ENCODE data around the gene POLD2.
"Not testable (repeated sequence)": the region's sequence is repeated elsewhere in the genome, so short reads cannot be mapped to it uniquely, and the experiment has no call there.

POLD2 gene

GRCh38 chr7:44123190-44124003, at the start of gene POLD2:
POLD2 (minus strand) TSS chr7:44123548; CDS start chr7:44122053, 1,495 bp downstream.
- peak; percentile 98 for DNase-seq (ENCODE audit: low read depth)

- DNase-seq (ENCODE audit: low read depth) = no peak
Observed at GRCh38 chr7:44172803-44173424, 49.6 kb upstream of the POLD2 start.

- DNase-seq (ENCODE audit: low read depth) = no peak
Observed at GRCh38 chr7:44172352-44172751, 49.0 kb upstream of the POLD2 start.

GRCh38 chr7:44171901-44172300, 48.6 kb upstream of the POLD2 start:
- not testable (repeated sequence) for DNase-seq (ENCODE audit: low read depth)

- DNase-seq (ENCODE audit: low read depth) = no peak
Observed at GRCh38 chr7:44167920-44168319, 44.6 kb upstream of the POLD2 start.

DNA sequence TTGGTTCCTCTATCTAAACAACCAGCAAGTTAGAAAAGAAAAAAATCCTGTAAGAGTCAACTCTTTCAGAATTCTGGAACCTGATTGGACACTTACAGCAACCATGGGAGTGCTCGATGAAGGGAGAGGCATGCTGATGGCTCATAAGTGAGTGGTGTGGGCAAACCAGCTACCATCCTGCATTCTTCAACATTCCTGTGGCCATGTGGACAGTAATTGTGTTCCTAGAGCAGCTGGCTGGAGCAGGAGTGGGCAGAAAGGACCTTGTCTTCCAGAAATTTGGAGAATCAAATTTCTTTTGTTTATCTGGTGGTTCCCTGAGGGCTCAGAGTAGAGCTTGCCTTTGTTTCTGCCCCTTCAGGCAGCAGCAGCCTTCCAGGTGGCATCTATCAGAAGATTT, 40.2 kb upstream of the POLD2 start:
- no peak for DNase-seq (ENCODE audit: low read depth)

DNA sequence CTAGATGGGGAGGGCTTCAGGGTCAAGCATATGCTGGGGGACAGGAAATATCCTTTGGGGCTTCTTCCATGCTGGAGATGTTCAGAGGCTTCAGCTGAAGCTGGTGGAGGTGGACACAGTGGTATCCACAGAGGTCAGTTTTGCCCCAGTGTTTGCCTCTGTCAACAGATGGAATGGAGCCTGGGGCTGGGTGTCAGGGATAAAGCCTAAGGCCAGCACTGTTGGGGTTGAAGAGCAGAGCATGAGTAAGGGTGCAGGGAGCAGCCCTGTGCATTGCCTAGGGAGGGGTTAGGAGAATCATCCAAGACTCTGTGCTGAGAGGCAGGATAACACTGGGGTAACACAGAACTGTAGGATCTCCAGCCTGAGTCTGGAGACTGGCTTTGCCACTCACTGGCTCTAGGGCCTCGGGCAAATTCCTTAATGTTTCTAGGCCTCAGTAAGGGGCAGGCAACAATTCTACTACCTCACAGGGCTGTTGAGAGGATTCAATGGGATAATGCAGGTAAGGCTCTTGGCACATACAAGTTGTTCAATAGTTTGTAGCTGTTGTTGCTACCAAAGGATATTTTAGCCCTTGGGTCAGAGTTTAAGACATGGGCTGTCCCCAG, 39.5 kb upstream of the POLD2 start:
- no peak for DNase-seq (ENCODE audit: low read depth)

DNA sequence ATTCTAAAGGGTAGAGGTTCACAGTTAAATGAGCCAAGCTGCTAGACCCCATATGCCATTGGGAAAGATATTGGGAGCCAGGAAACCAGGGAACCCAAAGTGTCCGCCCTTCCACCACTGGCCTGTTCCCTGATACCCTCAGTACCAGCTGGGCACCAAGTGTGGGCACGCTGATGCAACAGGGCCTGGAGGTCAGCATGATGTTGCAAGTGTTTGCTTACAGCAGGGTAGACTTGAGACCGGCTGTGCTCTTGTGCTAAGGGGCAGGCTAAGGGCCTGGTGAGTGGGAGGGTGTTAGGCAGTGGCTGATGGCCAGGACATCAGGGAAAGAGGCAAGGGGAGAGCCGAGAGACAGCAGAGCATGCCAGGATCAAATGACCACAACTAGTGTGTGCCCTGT, 38.8 kb upstream of the POLD2 start:
- DNase-seq (ENCODE audit: low read depth) = no peak

GRCh38 chr7:44161371-44161770, 38.0 kb upstream of the POLD2 start:
- DNase-seq (ENCODE audit: low read depth) = no peak

- DNase-seq (ENCODE audit: low read depth) = no peak
Observed at GRCh38 chr7:44159824-44160630, 36.7 kb upstream of the POLD2 start.

DNA sequence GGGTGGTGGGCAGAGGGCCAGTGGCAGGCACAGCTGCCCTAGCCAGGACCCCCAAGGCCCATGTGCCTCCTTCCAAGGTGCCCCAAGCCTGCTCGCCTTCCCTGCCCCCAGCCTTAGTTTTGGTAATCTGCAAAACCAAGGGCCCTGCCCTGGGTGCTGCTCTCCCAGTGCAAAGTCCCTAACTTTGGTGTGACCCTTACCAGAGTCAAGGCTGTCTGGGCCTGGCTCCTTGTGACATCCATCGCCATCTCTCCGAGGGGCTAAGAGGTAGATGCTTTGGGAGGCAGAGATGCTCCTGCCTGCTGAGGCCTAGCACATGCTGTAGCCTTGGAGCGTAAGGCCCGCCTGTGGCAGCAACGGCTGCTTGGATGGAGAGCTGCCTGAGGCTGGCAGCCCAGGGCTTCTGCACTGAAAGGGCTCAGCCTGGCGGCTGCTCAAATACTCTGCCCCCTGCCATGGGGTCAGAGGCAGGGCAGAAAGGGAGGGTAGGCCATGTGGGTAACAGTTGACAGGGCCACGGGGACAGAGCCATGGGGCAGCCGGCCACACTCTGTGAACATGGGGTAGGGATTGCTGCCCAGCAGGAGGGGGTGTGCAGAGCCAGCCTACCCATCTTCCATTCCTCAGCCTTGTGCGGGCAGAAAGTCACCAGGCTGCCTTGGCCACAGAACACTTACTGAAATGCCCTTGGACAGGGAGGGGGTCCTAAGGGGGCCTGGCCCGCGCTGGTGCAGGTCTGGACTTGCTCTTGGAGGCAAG, 35.7 kb upstream of the POLD2 start:
- DNase-seq (ENCODE audit: low read depth) = no peak

GRCh38 chr7:44158096-44158872, 34.9 kb upstream of the POLD2 start:
- no peak for DNase-seq (ENCODE audit: low read depth)

GRCh38 chr7:44157116-44158080, 34.0 kb upstream of the POLD2 start:
- no peak for DNase-seq (ENCODE audit: low read depth)

DNA sequence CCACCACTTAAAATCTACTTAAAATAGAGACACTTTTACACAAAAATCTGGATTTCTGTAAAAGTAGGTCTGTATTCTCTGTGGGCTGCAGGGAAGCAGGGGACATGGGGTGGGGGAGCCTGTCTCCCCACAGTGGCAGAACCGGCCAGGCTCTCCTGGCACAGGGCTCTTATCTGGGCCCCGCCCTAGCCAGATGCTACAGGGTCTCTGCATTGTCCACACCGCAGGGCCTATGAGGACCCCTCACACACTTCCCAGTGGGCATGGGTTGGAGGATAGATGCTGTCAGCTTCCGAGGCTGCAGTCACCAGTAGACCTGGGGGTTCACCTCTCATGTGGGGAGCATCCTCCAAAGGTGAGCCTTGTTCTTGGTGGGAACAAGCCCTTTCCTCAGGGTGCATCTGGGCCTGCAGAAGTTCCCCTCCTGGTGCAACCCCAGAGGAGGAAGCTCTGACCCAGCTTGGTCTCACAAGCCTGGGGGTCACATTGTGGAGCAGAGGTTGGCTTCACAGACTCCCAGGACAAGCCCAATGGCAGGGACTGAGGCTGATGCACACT, 33.2 kb upstream of the POLD2 start:
- DNase-seq (ENCODE audit: low read depth) = no peak

- DNase-seq (ENCODE audit: low read depth) = no peak
Observed at GRCh38 chr7:44155191-44156185, 32.1 kb upstream of the POLD2 start.

DNA sequence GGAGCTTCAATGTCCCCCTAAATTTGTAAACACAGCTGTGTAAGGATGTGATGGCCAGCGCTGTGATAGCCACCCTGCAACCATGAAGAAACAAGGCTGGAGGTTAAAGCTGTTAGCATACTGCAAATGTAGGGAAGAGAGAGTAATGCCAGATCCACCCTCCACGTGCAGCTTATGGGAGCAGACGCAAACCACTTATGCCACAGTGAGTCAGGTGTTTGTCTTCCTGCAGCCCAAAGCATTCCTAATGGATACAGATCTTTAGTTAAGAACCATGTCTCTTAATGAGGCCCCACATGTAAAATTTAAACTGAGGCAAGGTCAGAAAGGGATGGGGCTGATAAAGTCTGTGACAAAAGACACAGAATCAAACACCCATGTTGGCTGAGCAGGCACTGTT, 31.4 kb upstream of the POLD2 start:
- no peak for DNase-seq (ENCODE audit: low read depth)

DNA sequence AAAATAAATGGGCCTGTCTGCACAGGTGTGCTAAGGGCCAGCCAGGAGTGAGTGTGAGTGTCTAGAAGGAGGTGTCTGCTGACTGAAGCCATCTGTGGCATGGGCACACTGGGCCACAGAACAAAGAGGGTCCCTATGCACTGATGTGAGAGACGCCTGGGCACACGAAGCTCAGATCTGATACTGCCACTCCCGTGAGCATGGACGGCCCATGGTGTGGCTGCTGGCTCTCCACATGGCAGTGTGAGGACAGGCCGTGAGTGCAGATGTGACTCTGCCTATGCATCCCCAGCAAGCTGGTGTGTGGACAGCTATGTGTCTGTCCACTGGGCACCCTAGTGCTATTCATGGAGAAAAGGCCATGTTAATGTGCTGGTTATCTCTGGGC, 30.6 kb upstream of the POLD2 start:
- DNase-seq (ENCODE audit: low read depth) = no peak
